ENCODE measurements around the gene GNAQ. TPM values are rescaled to one million over a fixed set of nuclear protein-coding genes. Genes with fewer than 3 reads are reported as not detected.
A peak's percentile ranks its signal among the peaks of the same experiment; 100 is the strongest.

The GNAQ gene
- total and polyA plus RNA-seq, 4 donors: 21.9 to 84.2 (median 53.1) TPM

DNA sequence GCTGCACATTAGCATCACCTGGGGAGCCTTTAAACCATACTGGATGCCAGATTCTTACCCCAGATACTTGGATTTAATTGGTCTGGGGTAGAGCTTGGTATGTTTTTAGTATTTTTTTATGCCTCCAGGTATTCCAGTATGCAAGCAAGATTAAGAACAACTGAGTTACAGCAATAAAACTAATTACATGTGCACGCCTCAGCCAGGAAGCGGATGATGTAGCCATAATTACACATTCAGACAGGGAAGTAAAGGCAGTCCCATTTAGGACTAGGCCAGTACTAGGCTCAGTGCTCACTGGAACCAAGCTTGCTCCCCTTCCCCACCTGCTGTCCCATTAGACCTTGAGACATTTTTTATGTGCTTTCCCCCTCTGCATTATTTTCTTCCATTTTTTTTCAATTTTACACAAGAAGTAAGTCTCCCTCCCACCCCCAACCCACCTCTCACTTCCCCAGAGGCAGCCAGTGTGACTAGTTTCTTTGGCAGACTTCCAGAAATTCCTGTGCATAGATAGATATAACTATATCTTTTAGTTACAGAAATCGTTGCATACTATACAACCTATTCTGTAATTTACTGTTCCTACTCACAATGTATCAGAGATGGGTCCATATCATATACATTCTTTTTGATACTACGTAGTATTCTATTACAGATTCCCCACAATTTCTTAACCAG is 7.1 kb upstream of the GNAQ start:
- no peak for DNase-seq
- Histone ChIP-seq H3K27me3 (ENCODE audit: control insufficient read depth in 1 of 2, insufficient read depth in 2 of 2, low read length in 1 of 2) (no peaks in the 10 kb centered on the region), H3K36me3 (ENCODE audit: control insufficient read depth in 1 of 2, insufficient read depth in 2 of 2, low read length in 1 of 2) (no peaks in the 10 kb centered on the region), H3K4me3 (ENCODE audit: low read length in 2 of 2) (no peak overlapping the region), H3K9me3 (ENCODE audit: control insufficient read depth, low read length) (no peaks in the 10 kb centered on the region), H3K27ac (ENCODE audit: low read depth in 1 of 2, low read length in 2 of 2) (no peak overlapping the region), H3K4me1 (ENCODE audit: control insufficient read depth in 1 of 2, insufficient read depth in 2 of 2, low read length in 2 of 2) (no peaks in the 10 kb centered on the region)
- WGBS, 2 donors: 79% methylated on average over 4 of the region's 4 CpGs
- intact Hi-C loops (cut with DNase I): loop anchor here in 1 of 2 donors (10.0 kb wide), 2 partner anchors 194 to 584 kb away; no protein-coding TSS in a partner anchor
- ATAC-seq (ENCODE audit: low FRiP score): no peak

DNA sequence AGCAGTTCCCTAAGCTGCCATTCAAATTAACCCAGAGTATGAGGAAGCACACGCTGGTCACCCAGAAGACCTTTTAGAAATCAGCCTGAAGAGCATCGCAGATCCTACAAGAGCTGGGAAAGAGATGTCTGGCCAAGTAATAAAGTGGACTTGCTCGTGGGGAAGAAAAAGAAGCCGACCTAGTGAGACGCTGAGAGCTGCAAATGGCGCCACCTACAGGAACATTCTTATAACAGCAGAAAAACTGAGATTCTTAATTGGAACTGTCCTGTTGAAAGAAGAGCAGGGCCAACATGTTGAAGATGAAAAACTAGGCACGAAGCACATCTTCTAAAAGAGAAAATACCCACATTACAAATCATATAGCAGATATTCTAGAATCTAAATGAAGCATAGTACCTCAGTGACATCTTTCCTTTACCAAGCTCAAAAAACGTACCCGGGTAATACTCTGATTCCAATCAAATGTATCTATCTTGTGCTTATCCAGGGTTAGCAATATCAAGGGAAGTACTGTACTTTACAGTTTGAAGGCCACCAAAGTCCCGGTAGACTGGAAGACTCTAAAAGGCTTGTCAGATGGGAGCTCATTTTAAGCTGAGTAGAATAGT is 3.9 kb upstream of the GNAQ start:
- Histone ChIP-seq H3K36me3 (ENCODE audit: control insufficient read depth in 1 of 2, insufficient read depth in 2 of 2, low read length in 1 of 2) (no peaks in the 10 kb centered on the region), H3K4me1 (ENCODE audit: control insufficient read depth in 1 of 2, insufficient read depth in 2 of 2, low read length in 2 of 2) (peaks cover 0 to 2% of the 10 kb centered on the region in 2 donors), H3K27me3 (ENCODE audit: control insufficient read depth in 1 of 2, insufficient read depth in 2 of 2, low read length in 1 of 2) (no peaks in the 10 kb centered on the region), H3K4me3 (ENCODE audit: low read length in 2 of 2) (no peak overlapping the region), H3K9me3 (ENCODE audit: control insufficient read depth, low read length) (no peaks in the 10 kb centered on the region), H3K27ac (ENCODE audit: low read depth in 1 of 2, low read length in 2 of 2) (peak overlapping the region in 1 of 2 donors; percentile 37)
- ATAC-seq (ENCODE audit: low FRiP score) (peak; percentile 64), DNase-seq (peak in 1 of 2 donors; percentile 58)
- intact Hi-C loops (cut with DNase I): loop anchor here in 1 of 2 donors (10.0 kb wide), 2 partner anchors 191 to 581 kb away; no protein-coding TSS in a partner anchor
- 20% methylated on average over 10 of the region's 10 CpGs for WGBS, 2 donors

DNA sequence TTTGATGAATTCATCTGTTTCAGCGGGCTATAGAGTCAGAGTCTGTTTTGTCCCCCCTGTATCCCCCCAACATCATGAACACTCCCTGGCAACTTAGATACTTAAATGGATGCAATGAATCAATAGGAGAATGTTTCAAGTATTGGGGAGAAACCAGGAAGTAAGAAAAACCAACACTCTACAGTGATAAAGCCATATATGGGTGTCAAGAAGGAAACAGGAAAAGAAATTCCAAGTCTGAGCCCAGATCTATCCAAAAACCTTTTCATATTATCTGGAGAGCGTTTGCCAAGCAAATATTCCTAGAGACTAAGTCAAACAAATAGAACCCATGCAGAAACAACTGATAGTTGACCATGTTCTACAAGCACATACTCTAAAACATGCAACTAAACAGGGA is 2.3 kb upstream of the GNAQ start:
- no peak overlapping the region for H3K27ac ChIP-seq (ENCODE audit: low read depth in 1 of 2, low read length in 2 of 2)
- no peak for DNase-seq
- ATAC-seq (ENCODE audit: low FRiP score): no peak
- intact Hi-C loops (cut with DNase I): loop anchor here (5.0 to 10.0 kb wide), 5 partner anchors 87 to 579 kb away; no protein-coding TSS in a partner anchor
- no peaks in the 10 kb centered on the region for H3K9me3 ChIP-seq (ENCODE audit: control insufficient read depth, low read length)
- no peaks in the 10 kb centered on the region for H3K27me3 ChIP-seq (ENCODE audit: control insufficient read depth in 1 of 2, insufficient read depth in 2 of 2, low read length in 1 of 2)
- H3K4me1 ChIP-seq (ENCODE audit: control insufficient read depth in 1 of 2, insufficient read depth in 2 of 2, low read length in 2 of 2): peaks cover 0 to 2% of the 10 kb centered on the region in 2 donors
- no peaks in the 10 kb centered on the region for H3K36me3 ChIP-seq (ENCODE audit: control insufficient read depth in 1 of 2, insufficient read depth in 2 of 2, low read length in 1 of 2)
- WGBS, 2 donors: 65 to 67% methylated on average over 2 of the region's 2 CpGs
- no peak overlapping the region for H3K4me3 ChIP-seq (ENCODE audit: low read length in 2 of 2)

DNA sequence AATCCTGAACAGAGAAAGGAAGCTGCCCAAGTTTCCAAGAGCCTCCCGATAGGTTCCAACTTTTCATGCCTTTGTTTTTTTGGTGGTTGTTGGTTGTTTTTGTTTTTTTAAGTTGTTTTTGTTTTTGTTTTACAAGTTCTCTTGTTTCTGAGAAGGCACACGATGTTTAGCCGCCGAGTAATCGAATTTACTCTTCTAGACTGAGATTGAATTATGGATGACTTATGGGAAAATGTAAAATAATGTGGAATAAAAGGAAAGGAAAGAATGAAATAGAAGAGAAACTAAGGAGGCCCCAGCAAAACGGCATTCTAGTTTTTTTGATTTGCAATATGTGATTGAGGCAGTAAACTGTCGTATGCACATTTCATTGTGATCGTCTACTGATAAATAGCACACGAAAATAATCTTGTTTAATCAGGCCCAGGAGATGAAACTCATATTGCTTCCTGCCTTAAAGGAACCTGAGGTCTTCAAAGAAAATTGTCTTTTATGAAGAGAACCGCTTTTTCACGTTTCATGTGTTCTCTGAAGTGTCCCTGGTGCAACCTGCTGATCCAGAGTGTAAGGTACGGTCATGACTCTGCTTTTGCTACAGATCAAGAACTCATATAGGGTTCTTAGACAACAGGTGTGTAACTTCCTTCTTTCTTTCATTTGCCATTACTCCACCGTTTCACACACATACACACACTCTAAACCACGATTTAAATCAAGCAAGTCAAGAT is 1.3 kb upstream of the GNAQ start:
- no peaks in the 10 kb centered on the region for H3K9me3 ChIP-seq (ENCODE audit: control insufficient read depth, low read length)
- intact Hi-C loops (cut with DNase I): loop anchor here (5.0 to 10.0 kb wide), 5 partner anchors 86 to 578 kb away; no protein-coding TSS in a partner anchor
- H3K27me3 ChIP-seq (ENCODE audit: control insufficient read depth in 1 of 2, insufficient read depth in 2 of 2, low read length in 1 of 2): no peaks in the 10 kb centered on the region
- H3K36me3 ChIP-seq (ENCODE audit: control insufficient read depth in 1 of 2, insufficient read depth in 2 of 2, low read length in 1 of 2): no peaks in the 10 kb centered on the region
- H3K27ac ChIP-seq (ENCODE audit: low read depth in 1 of 2, low read length in 2 of 2): peak overlapping the region; percentile 92 to 100
- peaks cover 0 to 2% of the 10 kb centered on the region in 2 donors for H3K4me1 ChIP-seq (ENCODE audit: control insufficient read depth in 1 of 2, insufficient read depth in 2 of 2, low read length in 2 of 2)
- peak overlapping the region; percentile 89 to 100 for H3K4me3 ChIP-seq (ENCODE audit: low read length in 2 of 2)
- ATAC-seq (ENCODE audit: low FRiP score) (no peak), DNase-seq (no peak)
- WGBS, 2 donors: 61% methylated on average over 14 of the region's 14 CpGs

DNA sequence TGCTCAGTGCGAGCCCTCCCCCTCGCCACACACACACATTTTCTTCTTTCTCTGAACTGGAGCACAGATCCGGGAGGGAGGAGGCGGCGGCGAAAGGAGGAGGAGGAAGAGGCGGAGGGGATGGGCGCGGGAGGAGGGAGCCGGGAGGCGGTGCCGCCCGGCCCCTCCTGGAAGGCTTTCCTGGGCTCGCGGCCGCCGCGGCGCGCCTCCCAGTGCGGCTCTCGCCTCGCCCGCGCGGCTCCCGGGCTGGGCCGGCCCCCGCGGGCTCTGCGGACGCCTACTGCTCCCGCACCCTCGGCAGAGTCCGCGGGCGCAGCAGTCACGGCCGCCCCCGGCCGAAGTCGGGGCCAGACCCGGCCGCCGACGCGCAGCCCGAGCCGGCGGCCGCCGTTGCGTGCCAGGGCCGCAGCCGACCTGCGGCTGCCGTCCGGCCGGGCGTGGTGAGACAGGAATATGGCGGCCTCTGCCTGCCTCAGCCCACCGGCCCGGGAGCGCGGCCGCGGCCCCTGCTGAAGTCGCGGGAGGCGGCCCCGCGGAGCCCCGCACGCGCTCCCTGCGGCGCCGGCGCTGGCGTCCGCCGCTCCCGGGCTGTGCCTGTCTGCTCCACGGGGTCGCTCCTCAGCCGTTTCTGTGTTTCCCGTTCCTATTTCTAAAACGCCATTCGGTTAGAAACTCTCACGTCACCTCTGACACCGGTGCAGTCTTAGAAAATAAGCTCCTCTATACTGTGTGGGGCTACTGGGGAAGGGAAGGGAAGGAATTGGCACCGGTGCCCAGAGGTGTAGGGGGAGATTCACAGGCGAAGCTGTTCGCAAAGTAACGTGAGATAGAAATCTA is 500 bp upstream of the GNAQ start:
- Histone ChIP-seq H3K27me3 (ENCODE audit: control insufficient read depth in 1 of 2, insufficient read depth in 2 of 2, low read length in 1 of 2) (no peaks in the 10 kb centered on the region), H3K4me3 (ENCODE audit: low read length in 2 of 2) (peak overlapping the region; percentile 89 to 100), H3K9me3 (ENCODE audit: control insufficient read depth, low read length) (no peaks in the 10 kb centered on the region), H3K27ac (ENCODE audit: low read depth in 1 of 2, low read length in 2 of 2) (peak overlapping the region; percentile 92 to 100), H3K4me1 (ENCODE audit: control insufficient read depth in 1 of 2, insufficient read depth in 2 of 2, low read length in 2 of 2) (peaks cover 0 to 2% of the 10 kb centered on the region in 2 donors), H3K36me3 (ENCODE audit: control insufficient read depth in 1 of 2, insufficient read depth in 2 of 2, low read length in 1 of 2) (no peaks in the 10 kb centered on the region)
- intact Hi-C loops (cut with DNase I): loop anchor here (5.0 to 10.0 kb wide), 5 partner anchors 85 to 577 kb away; no protein-coding TSS in a partner anchor
- ATAC-seq (ENCODE audit: low FRiP score) (peak; percentile 94), DNase-seq (peak; percentile 97)
- 0% methylated on average over 67 to 95 of the region's 95 CpGs for WGBS, 2 donors

DNA sequence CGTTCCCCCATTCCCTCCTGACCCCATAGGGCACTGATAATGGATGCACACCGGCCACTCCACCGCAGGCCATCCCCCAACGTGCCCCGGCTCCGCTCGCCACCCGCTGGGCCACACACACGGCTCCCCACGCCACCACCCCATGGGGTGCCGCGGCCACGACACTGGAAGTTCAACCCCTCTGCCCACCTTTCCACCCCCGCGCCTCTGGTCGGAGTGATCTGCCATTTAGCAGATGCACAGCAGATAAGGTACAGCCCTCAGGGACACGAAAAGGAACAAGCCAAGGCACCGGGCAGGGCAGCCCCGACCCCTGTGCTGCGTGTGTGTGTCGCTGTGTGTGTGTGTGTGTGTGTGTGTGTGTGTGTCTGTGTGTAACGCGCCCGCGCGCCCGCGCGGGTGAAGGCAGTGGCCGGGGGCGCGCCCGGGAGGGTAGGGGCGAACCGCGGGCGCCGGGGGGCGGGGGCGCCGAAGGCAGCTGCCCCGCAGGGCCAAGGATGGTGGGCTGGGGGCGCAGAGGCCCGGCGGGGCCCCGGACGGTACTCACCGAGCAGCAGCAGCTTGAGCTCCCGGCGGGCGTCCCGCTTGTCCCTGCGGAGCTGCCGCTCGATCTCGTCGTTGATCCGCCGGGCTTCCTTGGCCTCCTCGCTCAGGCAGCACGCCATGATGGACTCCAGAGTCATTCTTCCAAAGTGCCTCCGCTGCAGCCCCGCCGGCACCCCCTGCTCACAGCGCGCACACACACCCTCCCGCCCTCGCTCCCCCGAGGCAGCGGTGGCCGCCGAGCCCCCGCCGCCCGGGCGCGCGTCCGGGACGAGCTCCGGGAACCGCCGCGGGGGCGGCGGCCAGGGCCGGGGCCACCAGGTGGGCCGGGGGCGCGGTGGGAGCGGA is 813 bp downstream of the GNAQ start:
- intact Hi-C loops (cut with DNase I): loop anchor here (5.0 to 10.0 kb wide), 5 partner anchors 83 to 576 kb away; no protein-coding TSS in a partner anchor
- Histone ChIP-seq H3K36me3 (ENCODE audit: control insufficient read depth in 1 of 2, insufficient read depth in 2 of 2, low read length in 1 of 2) (no peaks in the 10 kb centered on the region), H3K27me3 (ENCODE audit: control insufficient read depth in 1 of 2, insufficient read depth in 2 of 2, low read length in 1 of 2) (no peaks in the 10 kb centered on the region), H3K9me3 (ENCODE audit: control insufficient read depth, low read length) (no peaks in the 10 kb centered on the region), H3K27ac (ENCODE audit: low read depth in 1 of 2, low read length in 2 of 2) (peak overlapping the region; percentile 19 to 29), H3K4me1 (ENCODE audit: control insufficient read depth in 1 of 2, insufficient read depth in 2 of 2, low read length in 2 of 2) (peaks cover 0 to 2% of the 10 kb centered on the region in 2 donors), H3K4me3 (ENCODE audit: low read length in 2 of 2) (peak overlapping the region; percentile 89 to 100)
- ATAC-seq (ENCODE audit: low FRiP score) (peak; percentile 69), DNase-seq (peak; percentile 78 to 86)
- WGBS, 2 donors: 1% methylated on average over 42 to 91 of the region's 91 CpGs

DNA sequence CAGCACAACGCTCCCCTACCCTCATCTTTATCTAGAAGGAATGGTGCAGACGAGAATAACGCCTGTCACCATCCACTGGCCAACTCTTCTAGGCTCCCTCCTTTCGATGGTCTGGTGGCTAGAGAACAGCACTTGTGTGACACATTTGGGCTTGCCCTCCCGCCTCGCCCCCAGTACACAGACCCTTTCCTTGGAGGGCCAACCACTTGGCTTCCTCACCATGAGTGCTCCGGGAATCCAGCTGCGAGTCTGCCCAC is 1.4 kb downstream of the GNAQ start:
- DNase-seq: peak in 1 of 2 donors; percentile 77

More for the DNA sequence above, 1.4 kb downstream of the GNAQ start:
- Histone ChIP-seq H3K27ac (ENCODE audit: low read depth in 1 of 2, low read length in 2 of 2) (peak overlapping the region; percentile 25 to 29), H3K9me3 (ENCODE audit: control insufficient read depth, low read length) (no peaks in the 10 kb centered on the region), H3K36me3 (ENCODE audit: control insufficient read depth in 1 of 2, insufficient read depth in 2 of 2, low read length in 1 of 2) (no peaks in the 10 kb centered on the region), H3K4me1 (ENCODE audit: control insufficient read depth in 1 of 2, insufficient read depth in 2 of 2, low read length in 2 of 2) (peaks cover 0 to 2% of the 10 kb centered on the region in 2 donors), H3K4me3 (ENCODE audit: low read length in 2 of 2) (peak overlapping the region; percentile 89 to 100), H3K27me3 (ENCODE audit: control insufficient read depth in 1 of 2, insufficient read depth in 2 of 2, low read length in 1 of 2) (no peaks in the 10 kb centered on the region)
- WGBS, 2 donors: 0 to 1% methylated on average over 8 of the region's 8 CpGs
- intact Hi-C loops (cut with DNase I): loop anchor here (5.0 to 10.0 kb wide), 5 partner anchors 83 to 575 kb away; no protein-coding TSS in a partner anchor
- ATAC-seq (ENCODE audit: low FRiP score): peak; percentile 16
